CD4-positive, alpha-beta T cell treated with Interleukin-6 for 4 hours (primary cell): ENCODE results near the gene VEPH1.

Source experiments
- DNase-seq: peaks from one replicate; pipeline ENCODE4 v3.0.0-alpha.2; 2020; ENCODE audit warnings: mixed read lengths

Gene VEPH1

GRCh38 chr3:157472648-157473047 is 30.6 kb downstream of the VEPH1 start:
- no peak for DNase-seq

GRCh38 chr3:157471064-157471463 is 32.2 kb downstream of the VEPH1 start:
- DNase-seq, result no peak

GRCh38 chr3:157469561-157470294 is 33.5 kb downstream of the VEPH1 start:
- no peak for DNase-seq

DNA sequence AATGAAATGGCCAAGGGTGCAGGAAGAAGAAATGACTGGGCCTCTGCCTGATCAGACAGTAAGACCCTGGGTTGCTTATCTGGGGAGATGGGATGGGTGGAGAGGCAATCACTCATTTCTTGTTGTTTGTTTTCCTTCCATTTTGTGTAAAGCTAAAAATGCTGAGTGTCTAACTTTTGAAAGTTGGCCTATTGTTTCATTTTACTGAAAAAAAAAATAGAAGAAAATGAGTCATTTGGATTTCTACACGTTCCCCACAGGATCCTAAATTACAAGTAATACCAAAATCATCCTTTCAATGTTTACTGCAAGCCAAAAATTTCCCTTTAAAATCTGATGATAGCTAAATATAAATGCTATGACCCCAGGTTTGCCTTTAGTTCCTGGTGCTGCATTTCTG is 36.0 kb downstream of the VEPH1 start:
- no peak for DNase-seq

DNA sequence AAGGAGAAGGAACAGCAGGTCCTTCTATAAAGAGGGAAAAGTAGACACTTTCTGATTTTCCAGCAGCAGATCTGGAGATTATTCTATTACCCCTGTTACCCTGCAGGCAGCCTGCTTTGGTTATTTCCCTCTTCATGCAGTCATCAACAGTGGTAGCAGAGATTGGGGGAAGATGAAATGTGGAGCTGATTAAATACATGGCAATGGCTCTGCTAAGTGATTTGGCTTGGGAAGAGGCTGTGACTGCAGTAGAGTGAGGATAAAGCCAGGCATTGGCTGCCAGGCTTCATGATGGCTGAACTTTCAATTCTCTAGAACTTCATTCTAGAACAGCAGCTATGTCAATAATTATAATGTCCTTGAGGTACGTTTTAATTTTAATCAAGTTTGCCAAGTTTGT is 37.5 kb downstream of the VEPH1 start:
- no peak for DNase-seq

GRCh38 chr3:157464321-157464720 is 38.9 kb downstream of the VEPH1 start:
- no peak for DNase-seq

DNA sequence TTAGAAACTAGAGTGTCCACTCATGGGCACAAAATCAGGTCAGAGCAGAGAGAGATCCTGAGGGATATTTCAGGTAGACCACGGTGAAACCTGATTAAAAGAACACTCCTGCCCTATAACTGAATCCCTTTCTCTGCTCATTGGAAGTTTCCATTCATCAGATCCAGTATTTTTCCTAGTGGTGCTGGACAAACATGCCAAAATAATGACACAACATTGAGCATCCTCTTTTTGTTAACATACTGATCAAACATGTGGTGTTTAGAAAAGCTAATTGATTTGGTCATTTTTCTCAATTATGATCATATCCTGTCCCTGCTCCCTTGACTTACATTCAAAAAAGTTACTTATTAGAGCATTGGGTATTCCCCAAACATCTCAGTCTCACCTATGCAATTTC is 39.4 kb downstream of the VEPH1 start:
- no peak for DNase-seq

DNA sequence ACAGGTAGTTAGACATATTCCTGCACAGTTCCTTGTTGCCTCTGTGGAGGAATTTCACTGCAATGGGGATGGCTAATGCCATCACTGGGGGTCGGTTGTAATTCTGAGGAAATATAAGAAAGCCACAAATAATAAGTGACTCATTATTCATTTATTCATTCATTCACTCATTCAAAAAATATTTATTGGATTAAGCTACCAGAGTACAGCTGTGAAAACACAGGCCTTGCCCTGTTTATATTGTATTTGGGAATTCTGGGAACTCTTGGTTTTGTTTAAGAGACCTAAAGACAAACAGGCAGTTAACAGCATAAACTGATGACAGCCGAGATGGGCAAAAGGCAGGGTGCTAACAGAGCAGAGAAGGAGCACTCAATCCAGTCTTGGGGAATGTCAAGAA is 43.0 kb downstream of the VEPH1 start:
- DNase-seq, result no peak

DNA sequence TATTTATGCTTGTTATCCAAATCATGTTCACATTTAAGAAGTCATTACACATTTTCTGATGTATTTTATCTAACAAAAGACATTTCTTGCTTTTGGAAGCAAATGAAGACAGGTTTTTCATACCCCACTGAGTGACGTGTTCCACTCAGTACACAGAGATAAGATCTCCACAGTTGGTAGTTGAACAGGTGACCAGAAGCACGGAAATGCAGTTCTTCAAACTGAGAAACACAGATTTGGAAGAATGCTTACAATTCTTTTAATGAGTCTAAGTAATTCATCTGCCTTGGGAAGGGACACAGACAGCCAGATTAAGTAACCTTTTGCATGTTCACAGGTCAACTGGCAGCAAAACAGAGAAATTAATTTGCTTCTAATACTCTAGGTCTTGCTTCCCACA is 43.5 kb downstream of the VEPH1 start:
- no peak for DNase-seq

DNA sequence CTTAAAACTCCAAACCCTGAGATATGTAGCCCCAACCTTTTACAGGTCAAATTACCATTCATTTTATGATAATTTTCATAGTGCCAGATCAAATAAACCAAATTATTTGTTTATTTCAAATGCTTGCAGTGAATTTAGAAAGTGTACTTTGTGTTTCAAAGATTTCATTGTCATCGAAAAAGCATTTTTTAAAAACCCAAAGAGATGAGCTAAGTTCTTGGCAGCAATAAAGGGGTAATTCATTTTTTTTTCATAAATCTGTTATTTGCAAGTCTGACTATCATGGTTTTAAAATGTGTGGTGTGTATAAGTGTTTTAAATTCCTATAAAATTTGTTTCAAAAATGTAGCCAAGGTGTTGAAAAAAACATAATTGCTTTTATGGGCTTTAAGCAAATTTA is 49.4 kb downstream of the VEPH1 start:
- no peak for DNase-seq

DNA sequence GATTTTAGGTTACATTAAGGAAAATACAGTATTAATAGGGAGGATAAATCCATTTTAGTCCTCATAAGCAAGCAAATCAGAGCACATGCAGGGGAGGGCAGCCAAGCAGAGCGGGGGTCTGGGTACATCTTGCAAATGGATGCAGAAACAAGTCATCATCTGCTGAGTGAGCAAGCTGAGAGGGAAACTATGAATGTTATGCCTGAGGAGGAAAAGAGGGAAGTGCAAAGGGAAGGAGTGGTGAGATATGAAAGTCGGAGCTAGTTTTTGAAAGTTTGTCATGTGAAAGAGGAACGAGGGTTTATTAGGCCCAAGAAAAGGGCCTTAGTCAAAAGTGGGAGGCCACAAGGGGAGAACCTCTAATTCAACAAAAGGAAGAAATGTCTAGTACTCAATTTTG is 51.1 kb downstream of the VEPH1 start:
- DNase-seq, result no peak

DNA sequence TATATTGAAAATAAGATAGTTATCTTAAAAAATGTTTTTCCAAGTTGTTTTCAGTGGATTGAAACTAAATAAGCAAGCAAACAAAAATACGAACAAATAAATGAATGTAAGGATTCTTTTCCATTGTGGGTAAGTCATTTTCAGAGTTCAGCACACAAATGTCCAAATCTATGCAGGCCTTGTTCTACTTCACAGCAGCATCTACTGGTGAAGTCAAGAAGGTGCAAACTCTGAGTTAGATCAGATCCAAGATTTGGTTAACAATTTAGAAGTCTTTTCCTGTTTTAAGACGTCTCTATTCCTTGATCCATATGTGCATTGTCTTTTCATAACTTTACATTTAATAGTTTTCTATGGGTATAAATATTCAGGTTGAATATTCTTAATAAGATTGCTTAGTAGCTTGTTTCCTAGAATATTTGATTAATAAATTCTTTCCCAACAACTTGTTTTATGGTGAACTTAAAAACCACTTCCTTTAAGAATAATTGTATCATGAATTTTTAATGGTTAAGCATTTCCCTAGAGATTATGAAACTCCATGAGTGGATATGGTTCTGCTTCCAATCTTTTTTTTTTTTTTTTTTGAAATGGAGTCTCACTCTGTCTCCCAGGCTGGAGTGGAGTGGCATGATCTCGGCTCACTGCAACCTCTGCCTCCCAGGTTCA is 56.1 kb downstream of the VEPH1 start:
- DNase-seq, result no peak

DNA sequence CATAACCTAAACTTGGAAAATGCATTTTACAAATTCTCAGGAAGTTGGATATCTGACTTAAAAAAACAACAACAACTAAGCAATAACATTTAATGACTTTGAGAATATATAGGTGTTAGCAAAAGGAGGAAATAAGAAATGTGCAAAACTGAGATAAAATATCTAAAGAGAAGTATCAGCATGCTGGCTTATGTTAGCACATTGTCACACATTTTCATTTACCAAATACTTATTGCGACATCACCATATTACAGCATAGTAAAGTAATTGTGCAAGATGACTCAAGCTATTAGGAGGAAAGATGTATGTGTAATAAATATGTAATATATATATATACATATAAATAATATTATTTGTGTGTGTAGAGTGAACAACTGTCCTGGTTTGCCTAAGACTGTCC is 57.4 kb downstream of the VEPH1 start:
- no peak for DNase-seq

DNA sequence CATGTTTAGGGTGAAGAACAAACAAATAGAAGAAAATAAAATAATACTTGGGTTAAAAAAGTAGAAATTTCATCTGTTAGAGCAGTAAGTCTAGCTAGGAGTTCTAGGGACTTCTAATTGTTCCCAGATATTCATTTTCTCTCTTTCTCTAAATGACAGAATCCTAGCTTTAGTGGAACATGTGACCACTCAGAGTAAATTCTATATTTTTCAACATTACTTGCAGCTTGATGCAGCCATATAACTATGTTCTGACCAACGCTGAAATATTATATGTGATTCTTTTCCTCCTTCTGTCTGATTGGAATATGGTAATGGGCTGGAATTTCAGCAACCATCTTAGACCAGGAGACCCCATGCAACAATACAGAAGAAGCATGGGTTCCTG is 58.4 kb downstream of the VEPH1 start:
- no peak for DNase-seq

DNA sequence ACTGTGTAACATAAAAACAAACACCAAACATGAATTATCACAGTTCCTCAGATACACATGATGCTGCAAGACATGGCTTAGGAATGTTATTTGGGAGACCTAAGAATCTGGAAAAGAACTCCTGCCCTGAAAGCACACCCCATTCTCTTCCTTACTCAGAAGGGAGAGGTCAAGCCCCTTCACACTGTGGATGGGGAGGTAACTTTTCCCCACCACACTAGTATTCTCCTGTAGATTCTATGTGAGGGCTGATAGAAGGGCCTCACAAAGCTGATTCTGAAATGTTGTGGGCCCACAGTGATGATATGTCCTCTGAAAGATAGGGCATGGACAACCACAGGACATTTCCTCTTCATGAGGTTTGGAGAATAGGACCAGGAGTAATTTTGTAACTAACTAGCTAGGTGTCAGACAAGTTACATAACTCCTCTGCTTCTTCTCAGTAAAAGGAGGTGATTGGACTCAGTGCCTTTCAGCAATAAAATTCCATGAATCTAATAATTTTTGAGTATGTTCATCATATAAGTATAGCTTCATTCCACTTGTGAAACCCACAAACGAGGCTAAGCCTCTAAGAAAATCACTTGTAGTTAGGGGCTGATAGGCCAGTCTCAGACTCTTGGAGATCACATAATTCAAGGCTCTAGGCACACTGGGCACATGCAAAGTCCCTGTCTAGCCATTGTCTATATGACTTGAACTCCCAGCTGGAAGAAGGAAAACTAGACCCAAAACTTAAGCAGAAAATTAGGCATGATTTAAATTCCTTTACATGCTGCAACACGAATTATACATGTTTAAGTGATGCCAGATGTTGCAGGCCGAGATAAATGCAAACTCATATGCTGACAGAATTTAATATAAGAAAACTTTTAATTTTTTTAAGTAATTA is 59.1 kb downstream of the VEPH1 start:
- no peak for DNase-seq

GRCh38 chr3:157442729-157443128 is 60.5 kb downstream of the VEPH1 start:
- DNase-seq, result no peak

GRCh38 chr3:157441102-157441624 is 62.1 kb downstream of the VEPH1 start:
- no peak for DNase-seq

DNA sequence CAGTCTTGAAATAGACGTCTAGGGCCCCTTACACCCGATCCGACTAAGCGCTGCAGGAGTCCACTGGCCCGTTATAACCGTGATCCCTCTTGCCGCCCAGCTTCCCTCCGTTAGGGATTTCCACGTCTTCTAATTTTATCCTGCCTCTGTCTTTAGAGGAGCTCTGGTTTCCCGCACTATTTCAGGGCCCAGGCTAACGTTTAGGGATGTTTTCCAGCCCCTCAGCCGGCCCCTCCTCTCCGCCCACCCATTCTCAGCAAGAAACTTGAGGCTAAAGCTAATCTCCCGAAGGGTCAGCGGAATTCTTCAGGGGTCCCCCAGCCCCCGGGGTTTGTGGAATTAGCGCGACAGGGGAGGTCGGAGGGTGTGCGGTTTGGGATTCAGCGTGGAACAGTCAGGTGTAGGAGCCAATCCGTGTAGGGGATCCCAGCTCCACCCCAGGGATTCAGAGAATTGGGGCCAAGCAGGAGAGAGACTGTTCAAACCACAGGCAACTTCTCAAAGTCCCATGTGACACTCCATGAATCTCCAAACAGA is 65.0 kb downstream of the VEPH1 start:
- DNase-seq, result no peak

DNA sequence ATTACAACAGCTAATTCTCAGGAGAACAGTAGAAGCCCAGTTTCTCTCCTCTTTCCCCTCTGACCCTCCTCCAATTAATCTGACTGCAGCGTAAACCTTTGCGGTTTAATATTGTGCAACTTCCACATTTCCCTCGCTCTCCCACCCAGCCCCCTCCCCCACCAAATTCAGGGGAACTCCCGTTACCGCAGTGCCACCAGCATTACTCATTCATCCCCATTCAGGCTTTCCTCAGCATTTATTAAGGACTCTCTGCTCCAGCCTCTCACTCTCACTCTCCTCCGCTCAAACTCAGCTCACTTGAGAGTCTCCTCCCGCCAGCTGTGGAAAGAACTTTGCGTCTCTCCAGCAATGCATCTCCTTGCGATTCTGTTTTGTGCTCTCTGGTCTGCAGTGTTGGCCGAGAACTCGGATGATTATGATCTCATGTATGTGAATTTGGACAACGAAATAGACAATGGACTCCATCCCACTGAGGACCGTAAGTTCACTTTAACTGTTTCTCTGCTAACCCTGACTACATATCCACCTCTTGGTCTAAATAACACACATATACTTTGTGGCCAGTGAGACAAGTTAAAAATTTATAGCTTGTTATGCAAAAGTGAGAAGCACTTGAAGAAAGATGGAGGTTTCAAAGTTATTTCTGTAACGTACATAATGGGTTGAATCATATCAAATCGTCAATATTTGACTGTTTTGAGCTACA is 66.5 kb downstream of the VEPH1 start, which contains the start of gene PTX3:
TSS of gene PTX3 (plus strand) at position 268 of the 709 bp plus-strand sequence. CDS start at position 352, 84 bp downstream.
- DNase-seq, result no peak

GRCh38 chr3:157429708-157430107 is 73.5 kb downstream of the VEPH1 start:
- no peak for DNase-seq

DNA sequence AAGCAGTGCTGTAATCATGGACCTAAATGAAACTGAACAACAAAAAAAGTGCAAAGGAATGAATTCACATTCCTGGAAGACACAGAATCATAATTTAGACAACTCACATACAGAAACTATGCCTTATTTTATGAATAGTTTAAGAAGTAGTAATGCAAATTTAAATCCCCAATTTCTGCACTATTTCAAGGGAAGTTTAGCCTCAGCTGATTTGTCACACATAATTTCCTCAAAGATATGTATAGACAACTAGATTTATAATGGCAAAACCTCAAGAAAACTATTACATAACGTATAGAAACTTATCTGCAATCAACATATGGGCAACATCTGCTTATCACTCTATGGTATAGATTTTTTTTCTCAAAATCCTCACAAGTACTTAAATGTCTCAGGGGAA is 74.4 kb downstream of the VEPH1 start:
- DNase-seq, result no peak

- no peak for DNase-seq
These were observed 75.3 kb downstream of the VEPH1 start for GRCh38 chr3:157427901-157428300.
